IMR-90 (cell line): ENCODE data around the gene KIFC3.

Source experiments
- BHLHE40 ChIP-seq: fragments of 150-350 bp; IDR thresholded peaks from 2 replicates; pipeline ENCODE4 v1.6.1; 2016; ENCODE audit warnings: mild to moderate bottlenecking, low read depth, low read length
- CHD1 ChIP-seq: IDR thresholded peaks from 2 replicates; pipeline ENCODE4 v1.6.1; 2012; ENCODE audit warnings: low read depth, low read length, improper control_type of control experiment
- MAZ ChIP-seq: IDR thresholded peaks from 2 replicates; pipeline ENCODE4 v1.6.1; 2012; ENCODE audit warnings: low read depth, mild to moderate bottlenecking, low read length, improper control_type of control experiment, moderate library complexity, borderline replicate concordance
- MXI1 ChIP-seq: IDR thresholded peaks from 2 replicates; pipeline ENCODE4 v1.6.1; 2012; ENCODE audit warnings: low read depth, mild to moderate bottlenecking, low read length, moderate library complexity, borderline replicate concordance
- POLR2A ChIP-seq: IDR thresholded peaks from 2 replicates; pipeline ENCODE4 v1.6.1; 2012; ENCODE audit warnings: mild to moderate bottlenecking, low read depth, low read length
- RAD21 ChIP-seq: IDR thresholded peaks from 2 replicates; pipeline ENCODE4 v1.6.1; 2012; ENCODE audit warnings: low read length, improper control_type of control experiment
- TF ChIP-seq, protein P1 (sequence below): conservative IDR thresholded peaks from 2 replicates; pipeline ENCODE4 v1.5.1; 2012; ENCODE audit warnings: mild to moderate bottlenecking, low read depth, low read length, improper control_type of control experiment
- TF ChIP-seq, protein P2 (sequence below): fragments of 150-350 bp; IDR thresholded peaks from 2 replicates; pipeline ENCODE4 v1.6.1; 2017; ENCODE audit warnings: mild to moderate bottlenecking, antibody characterized with exemption, low read length, low read depth
- TF ChIP-seq, protein P3 (sequence below): fragments of 150-350 bp; IDR thresholded peaks from 2 replicates; pipeline ENCODE4 v1.6.1; 2016; ENCODE audit warnings: low read depth, mild to moderate bottlenecking, low read length, moderate library complexity, borderline replicate concordance

DNA sequence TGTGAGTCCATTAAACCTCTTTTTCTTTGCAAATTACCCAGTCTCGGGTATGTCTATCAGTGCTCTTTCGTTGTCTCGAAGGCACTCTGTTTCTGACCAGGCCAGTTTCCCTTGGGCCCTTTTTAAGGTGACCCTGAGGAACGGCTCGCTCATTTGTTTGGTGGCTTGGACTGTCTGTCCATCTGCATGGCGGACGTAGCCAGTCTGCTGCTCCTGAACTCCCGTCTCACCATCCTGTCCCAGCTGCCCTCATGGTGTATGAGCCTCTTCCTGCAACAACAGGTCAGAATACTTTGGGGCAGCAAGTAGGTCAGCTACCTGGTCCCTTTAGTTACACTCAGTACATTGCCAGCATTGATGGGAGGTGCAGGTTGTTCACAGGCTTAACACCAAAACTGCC lies 88.7 kb downstream of the KIFC3 start:
- no peak for TF ChIP-seq RAD21
- no peak for TF ChIP-seq POLR2A
- TF ChIP-seq BHLHE40: no peak
- no peak for TF ChIP-seq MAZ
- TF ChIP-seq, protein P1, sequence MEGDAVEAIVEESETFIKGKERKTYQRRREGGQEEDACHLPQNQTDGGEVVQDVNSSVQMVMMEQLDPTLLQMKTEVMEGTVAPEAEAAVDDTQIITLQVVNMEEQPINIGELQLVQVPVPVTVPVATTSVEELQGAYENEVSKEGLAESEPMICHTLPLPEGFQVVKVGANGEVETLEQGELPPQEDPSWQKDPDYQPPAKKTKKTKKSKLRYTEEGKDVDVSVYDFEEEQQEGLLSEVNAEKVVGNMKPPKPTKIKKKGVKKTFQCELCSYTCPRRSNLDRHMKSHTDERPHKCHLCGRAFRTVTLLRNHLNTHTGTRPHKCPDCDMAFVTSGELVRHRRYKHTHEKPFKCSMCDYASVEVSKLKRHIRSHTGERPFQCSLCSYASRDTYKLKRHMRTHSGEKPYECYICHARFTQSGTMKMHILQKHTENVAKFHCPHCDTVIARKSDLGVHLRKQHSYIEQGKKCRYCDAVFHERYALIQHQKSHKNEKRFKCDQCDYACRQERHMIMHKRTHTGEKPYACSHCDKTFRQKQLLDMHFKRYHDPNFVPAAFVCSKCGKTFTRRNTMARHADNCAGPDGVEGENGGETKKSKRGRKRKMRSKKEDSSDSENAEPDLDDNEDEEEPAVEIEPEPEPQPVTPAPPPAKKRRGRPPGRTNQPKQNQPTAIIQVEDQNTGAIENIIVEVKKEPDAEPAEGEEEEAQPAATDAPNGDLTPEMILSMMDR: no peak
- no peak for TF ChIP-seq CHD1
- TF ChIP-seq, protein P2, sequence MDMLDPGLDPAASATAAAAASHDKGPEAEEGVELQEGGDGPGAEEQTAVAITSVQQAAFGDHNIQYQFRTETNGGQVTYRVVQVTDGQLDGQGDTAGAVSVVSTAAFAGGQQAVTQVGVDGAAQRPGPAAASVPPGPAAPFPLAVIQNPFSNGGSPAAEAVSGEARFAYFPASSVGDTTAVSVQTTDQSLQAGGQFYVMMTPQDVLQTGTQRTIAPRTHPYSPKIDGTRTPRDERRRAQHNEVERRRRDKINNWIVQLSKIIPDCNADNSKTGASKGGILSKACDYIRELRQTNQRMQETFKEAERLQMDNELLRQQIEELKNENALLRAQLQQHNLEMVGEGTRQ: no peak
- no peak for TF ChIP-seq MXI1
- TF ChIP-seq, protein P3, sequence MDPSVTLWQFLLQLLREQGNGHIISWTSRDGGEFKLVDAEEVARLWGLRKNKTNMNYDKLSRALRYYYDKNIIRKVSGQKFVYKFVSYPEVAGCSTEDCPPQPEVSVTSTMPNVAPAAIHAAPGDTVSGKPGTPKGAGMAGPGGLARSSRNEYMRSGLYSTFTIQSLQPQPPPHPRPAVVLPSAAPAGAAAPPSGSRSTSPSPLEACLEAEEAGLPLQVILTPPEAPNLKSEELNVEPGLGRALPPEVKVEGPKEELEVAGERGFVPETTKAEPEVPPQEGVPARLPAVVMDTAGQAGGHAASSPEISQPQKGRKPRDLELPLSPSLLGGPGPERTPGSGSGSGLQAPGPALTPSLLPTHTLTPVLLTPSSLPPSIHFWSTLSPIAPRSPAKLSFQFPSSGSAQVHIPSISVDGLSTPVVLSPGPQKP: no peak
